GM10248 (cell line): ENCODE measurements around the gene TRABD2A.

Experiments
- CTCF ChIA-PET: fragments of 300-600 bp; sonication (Branson Sonifier 250); formaldehyde crosslinking; extraction: SDS; loops from one replicate; lab custom pipeline; 2021; ENCODE audit warnings: antibody characterized with exemption; lab: Yijun Ruan, JAX
- POLR2A ChIA-PET: fragments of 350-650 bp; sonication (Branson Sonifier 250); formaldehyde crosslinking; extraction: SDS; loops from one replicate; lab custom pipeline; 2020; ENCODE audit warnings: antibody characterized with exemption; lab: Yijun Ruan, JAX
- DNase-seq: peaks from one replicate; pipeline ENCODE4 v3.0.0; 2012; ENCODE audit errors: extremely low spot score
- TF ChIP-seq, protein P1 (sequence below): IDR thresholded peaks from 2 replicates; pipeline ENCODE4 v1.5.1; 2012; ENCODE audit warnings: mild to moderate bottlenecking, low read depth; ENCODE audit errors: extremely low read depth, missing control alignments, control extremely low read depth

Gene TRABD2A

DNA sequence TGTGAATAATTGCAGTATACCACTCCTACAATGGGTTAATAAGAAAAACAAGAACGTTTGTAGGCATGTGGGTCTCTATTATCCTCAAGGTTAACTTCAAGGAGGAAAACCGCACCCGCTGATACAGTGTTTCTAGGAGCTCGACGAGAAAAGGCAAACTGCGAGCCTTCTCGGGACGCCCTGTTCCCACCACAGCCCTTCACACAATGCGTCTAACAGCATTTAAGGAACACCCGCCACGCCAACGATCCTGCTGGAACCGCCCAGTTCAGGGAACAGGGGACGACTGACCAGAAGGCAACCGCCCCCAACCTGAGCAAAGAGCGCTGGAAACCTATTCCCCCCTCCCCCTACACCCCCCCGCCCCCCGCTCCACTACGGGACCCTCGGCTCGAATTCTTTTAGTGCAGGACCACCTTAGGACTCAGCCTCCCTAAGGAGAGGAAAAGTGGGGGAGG is 23.9 kb upstream of the TRABD2A start:
- DNase-seq = no peak
- CTCF ChIA-PET = interaction anchor here (1.3 to 11.7 kb wide), 2 partner anchors 15 to 21 kb away, joined by 5 to 112 read pairs; no protein-coding TSS in a partner anchor
- TF ChIP-seq, protein P1, sequence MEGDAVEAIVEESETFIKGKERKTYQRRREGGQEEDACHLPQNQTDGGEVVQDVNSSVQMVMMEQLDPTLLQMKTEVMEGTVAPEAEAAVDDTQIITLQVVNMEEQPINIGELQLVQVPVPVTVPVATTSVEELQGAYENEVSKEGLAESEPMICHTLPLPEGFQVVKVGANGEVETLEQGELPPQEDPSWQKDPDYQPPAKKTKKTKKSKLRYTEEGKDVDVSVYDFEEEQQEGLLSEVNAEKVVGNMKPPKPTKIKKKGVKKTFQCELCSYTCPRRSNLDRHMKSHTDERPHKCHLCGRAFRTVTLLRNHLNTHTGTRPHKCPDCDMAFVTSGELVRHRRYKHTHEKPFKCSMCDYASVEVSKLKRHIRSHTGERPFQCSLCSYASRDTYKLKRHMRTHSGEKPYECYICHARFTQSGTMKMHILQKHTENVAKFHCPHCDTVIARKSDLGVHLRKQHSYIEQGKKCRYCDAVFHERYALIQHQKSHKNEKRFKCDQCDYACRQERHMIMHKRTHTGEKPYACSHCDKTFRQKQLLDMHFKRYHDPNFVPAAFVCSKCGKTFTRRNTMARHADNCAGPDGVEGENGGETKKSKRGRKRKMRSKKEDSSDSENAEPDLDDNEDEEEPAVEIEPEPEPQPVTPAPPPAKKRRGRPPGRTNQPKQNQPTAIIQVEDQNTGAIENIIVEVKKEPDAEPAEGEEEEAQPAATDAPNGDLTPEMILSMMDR = no peak
- POLR2A ChIA-PET = interaction anchor here (0.6 to 2.7 kb wide), 3 partner anchors 15 to 453 kb away, joined by 3 to 23 read pairs (median 5); no protein-coding TSS in a partner anchor

DNA sequence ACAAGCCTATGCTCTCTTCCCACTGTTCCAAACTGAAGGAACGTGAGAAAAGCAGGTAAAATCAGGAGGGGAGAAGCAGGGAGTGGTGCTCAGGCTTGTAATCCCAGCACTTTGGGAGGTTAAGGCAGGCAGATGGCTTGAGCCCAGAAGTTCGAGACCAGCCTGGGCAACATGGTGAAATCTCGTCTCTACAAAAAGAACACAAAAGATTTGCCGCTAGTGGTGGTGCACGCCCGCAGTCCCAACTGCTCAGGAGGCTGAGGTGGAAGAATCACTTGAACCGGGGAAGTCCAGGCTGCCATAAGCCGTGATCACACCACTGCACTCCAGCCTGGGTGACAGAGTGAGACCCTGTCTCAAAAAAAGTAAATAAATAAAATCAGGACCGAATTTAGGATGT is 23.3 kb upstream of the TRABD2A start:
- CTCF ChIA-PET = interaction anchor here (1.3 to 11.7 kb wide), 2 partner anchors 16 to 22 kb away, joined by 5 to 112 read pairs; no protein-coding TSS in a partner anchor

DNA sequence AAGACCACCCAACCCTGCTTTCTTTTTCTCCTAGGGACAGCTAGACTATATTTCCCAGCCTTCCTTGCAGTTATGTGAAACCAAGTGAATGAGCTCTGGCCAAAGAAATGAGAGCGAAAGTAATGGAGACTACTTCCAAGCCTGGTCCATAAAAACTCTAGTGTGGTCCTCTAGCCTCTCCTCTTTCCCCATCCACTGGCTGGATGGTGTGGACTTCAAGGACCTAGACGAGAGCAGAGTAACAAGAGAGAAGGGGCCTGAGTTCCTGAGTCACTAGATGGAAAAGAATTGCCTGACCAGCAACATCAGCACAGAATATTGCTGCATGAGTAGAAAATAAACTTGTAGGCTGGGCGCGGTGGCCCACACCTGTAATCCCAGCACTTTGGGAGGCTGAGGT is 21.6 kb upstream of the TRABD2A start:
- POLR2A ChIA-PET = no interaction called here
- TF ChIP-seq, protein P1 = no peak
- CTCF ChIA-PET = interaction anchor here (1.0 to 11.7 kb wide), 5 partner anchors 10 to 26 kb away, joined by 3 to 112 read pairs (median 4); no protein-coding TSS in a partner anchor
- DNase-seq = no peak

More for the DNA sequence above, 23.3 kb upstream of the TRABD2A start:
- POLR2A ChIA-PET = no interaction called here
- DNase-seq = no peak
- TF ChIP-seq, protein P1 = no peak

DNA sequence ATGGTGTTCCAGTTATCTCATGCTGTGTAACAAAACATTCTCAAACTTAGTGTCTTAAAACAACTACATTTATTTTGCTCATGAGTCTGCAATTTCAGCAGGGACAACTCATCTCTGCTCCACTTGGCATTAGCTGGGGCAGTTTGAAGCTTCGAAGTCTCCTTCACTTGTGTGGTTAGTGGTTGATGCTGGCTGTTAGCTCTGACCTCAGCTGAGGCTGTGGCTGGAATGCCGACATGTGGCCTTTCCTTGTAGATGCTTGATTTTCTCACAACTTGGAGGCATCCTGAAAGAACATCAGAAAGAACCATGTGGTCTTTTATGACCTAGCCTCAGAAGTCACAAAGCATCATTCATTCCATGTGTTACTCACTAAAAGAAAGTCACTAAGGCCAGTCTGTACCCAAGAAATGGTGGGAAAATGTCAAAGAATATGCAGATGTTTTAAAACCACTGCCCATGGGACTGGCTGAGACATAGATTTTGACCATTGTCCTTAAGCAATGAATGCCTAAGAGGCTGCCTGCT is 20.8 kb upstream of the TRABD2A start:
- ChIA-PET POLR2A (no interaction called here), CTCF (interaction anchor here (1.0 to 11.7 kb wide), 5 partner anchors 10 to 24 kb away, joined by 4 to 112 read pairs (median 4); no protein-coding TSS in a partner anchor)
- DNase-seq = no peak
- TF ChIP-seq, protein P1 = no peak

DNA sequence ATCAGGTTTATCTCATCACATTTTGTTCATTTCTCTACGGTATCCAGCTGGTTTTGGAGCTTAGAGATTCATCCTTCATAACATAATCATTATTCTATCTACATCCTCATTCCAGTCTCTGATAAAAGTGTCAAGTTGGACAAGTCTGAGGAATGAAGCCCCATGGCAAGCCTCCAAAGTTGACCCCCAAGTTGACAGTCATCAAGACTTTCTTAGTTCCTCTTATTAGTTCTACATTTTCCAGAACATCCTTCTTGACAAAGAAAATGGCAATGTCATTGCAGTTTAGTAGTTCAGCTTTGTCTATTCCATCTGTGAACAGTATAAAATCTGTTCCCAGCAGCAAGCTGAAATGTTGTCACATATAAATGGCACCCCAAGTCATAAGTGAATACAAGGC is 20.1 kb upstream of the TRABD2A start:
- ChIA-PET POLR2A (no interaction called here), CTCF (interaction anchor here (1.2 to 11.7 kb wide), 3 partner anchors 18 to 25 kb away, joined by 4 to 112 read pairs (median 6); no protein-coding TSS in a partner anchor)
- TF ChIP-seq, protein P1 = no peak
- no peak for DNase-seq

DNA sequence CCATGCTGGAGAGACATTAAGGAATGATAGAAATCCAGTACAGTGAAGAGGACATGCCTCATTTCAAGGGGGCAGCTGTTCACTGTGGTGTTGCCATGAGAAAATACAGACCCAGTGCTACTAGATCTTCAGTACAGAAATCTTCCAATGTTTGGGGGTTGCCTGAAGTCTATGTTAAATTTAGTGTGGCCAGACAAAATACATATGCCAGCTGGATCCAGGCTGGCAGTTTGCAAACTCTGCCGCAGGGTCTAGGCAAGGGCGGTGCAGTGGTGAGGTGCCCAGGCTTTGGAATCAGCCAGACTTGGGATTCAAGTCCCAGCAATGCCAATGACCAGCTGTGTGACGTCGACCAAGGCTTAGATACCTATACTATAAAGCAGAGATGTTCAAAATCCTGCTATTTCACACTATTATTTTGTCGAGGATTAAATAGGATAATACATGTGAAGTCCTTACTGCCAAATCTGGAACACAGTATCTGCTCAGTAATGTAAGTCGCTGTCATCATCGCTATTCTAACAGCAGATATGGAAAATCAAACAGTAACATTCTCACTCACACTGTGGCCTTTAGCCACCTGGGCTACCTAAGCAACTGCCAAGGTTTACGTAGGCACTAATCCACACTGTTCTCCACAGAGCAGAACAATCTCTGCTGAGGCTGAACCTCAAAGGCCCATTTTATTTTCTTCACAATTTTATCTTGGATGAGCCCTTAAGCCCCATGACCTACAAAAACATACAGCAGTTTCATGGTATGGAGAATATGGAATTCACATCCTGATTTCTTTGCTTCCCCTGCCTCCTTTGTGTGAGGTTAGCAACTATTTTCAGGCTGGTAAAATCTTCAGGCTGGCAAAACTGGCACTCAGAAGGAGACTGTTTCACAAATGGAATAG is 18.7 kb upstream of the TRABD2A start:
- DNase-seq = no peak
- CTCF ChIA-PET = interaction anchor here (1.2 to 11.7 kb wide), 2 partner anchors 20 to 26 kb away, joined by 4 to 112 read pairs; no protein-coding TSS in a partner anchor
- TF ChIP-seq, protein P1 = no peak
- POLR2A ChIA-PET = no interaction called here
